Cardiac muscle cell (in vitro differentiated cells and primary cell): Measurements from ENCODE around the gene MBD5. TPM values are rescaled to one million over a fixed set of nuclear protein-coding genes. Genes with fewer than 3 reads are reported as not detected.

ENCODE experiments used
- DNase-seq, 2 donors: peaks; one replicate each; pipeline versions ENCODE4 v3.0.0 to v3.0.0-alpha.2; 2010 to 2017; ENCODE audit warnings: low read depth in 1 of 2, low spot score in 1 of 2
- H3K27ac ChIP-seq: fragments of 200-600 bp; sonication (generic); 2 replicates; pipeline ENCODE4 v1.5.1; 2016
- H3K27me3 ChIP-seq: fragments of 200-600 bp; sonication (generic); 2 replicates; pipeline ENCODE4 v1.6.0; 2016; ENCODE audit warnings: control low read depth
- H3K36me3 ChIP-seq: fragments of 200-600 bp; sonication (generic); 2 replicates; pipeline ENCODE4 v1.5.1; 2016; ENCODE audit warnings: control low read depth
- H3K4me1 ChIP-seq: fragments of 200-600 bp; sonication (generic); 2 replicates; pipeline ENCODE4 v1.8.1; 2017; ENCODE audit warnings: low read depth, mild to moderate bottlenecking, mixed run types
- H3K4me3 ChIP-seq: fragments of 200-600 bp; sonication (generic); 2 replicates; pipeline ENCODE4 v1.5.1; 2016; ENCODE audit warnings: mild to moderate bottlenecking
- H3K9me3 ChIP-seq: fragments of 200-600 bp; sonication (generic); 2 replicates; pipeline ENCODE4 v1.5.1; 2017; ENCODE audit warnings: low read depth, mild to moderate bottlenecking, control low read depth
- polyA plus RNA-seq: library from polyadenylated mRNA; unstranded; fragments of >200 nt; fragmentation: Nextera tagmentation; extraction: Ambion mirVana; gene quantifications from 2 replicates; pipeline ENCODE4 v1.2.1, GENCODE V29; 2016
- total RNA-seq: library from RNA; depleted of rRNA; stranded (reverse); fragments of >200 nt; gene quantifications from 2 replicates; pipeline ENCODE4 v1.2.3, GENCODE V29; 2016
- TF ChIP-seq, protein P1 (sequence below): IDR thresholded peaks from 2 replicates; pipeline ENCODE4 v1.5.1; 2012; ENCODE audit warnings: low read depth, mild to moderate bottlenecking, low read length

MBD5 gene
- total and polyA plus RNA-seq, 2 experiments from 2014 or later = 44.5 to 45.6 TPM

DNA sequence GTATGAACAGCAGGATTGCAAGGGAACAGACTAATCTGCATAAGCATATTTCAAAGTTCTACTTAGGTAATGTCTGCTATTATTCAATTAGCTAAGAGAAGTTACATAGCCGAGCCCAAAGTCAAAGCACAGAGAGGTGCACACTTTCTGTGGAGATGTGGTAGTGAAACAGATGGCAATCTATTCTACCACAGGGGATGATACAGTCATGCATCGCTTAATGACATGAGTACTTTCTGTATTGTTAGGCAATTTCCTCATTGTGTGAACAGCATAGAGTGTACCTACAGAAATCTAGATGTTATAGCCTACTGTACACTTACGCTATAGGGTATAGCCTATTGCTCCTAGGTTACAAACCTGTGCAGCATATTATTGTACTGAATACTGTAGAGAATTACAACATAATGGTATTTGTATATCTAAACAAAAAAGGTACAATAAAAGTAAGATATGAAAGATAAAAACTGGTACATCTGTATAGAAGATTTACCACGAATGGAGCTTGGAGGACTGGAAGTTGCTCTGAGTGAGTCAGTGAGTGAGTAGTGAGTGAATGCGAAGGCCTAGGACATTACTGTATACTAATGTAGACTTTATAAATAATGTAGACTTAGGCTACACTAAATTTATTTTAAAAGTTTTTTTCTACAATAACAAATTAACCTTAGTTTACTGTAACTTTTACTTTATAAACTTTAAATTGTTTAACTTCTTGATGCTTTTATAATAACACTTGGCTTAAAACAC lies 197.6 kb downstream of the MBD5 start:
- H3K4me1 ChIP-seq = no peaks in the 10 kb centered on the region
- no peak overlapping the region for H3K27ac ChIP-seq
- no peaks in the 10 kb centered on the region for H3K36me3 ChIP-seq
- H3K9me3 ChIP-seq = no peaks in the 10 kb centered on the region
- no peaks in the 10 kb centered on the region for H3K27me3 ChIP-seq
- no peak overlapping the region for H3K4me3 ChIP-seq
- TF ChIP-seq, protein P1, sequence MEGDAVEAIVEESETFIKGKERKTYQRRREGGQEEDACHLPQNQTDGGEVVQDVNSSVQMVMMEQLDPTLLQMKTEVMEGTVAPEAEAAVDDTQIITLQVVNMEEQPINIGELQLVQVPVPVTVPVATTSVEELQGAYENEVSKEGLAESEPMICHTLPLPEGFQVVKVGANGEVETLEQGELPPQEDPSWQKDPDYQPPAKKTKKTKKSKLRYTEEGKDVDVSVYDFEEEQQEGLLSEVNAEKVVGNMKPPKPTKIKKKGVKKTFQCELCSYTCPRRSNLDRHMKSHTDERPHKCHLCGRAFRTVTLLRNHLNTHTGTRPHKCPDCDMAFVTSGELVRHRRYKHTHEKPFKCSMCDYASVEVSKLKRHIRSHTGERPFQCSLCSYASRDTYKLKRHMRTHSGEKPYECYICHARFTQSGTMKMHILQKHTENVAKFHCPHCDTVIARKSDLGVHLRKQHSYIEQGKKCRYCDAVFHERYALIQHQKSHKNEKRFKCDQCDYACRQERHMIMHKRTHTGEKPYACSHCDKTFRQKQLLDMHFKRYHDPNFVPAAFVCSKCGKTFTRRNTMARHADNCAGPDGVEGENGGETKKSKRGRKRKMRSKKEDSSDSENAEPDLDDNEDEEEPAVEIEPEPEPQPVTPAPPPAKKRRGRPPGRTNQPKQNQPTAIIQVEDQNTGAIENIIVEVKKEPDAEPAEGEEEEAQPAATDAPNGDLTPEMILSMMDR = no peak
- DNase-seq = no peak

DNA sequence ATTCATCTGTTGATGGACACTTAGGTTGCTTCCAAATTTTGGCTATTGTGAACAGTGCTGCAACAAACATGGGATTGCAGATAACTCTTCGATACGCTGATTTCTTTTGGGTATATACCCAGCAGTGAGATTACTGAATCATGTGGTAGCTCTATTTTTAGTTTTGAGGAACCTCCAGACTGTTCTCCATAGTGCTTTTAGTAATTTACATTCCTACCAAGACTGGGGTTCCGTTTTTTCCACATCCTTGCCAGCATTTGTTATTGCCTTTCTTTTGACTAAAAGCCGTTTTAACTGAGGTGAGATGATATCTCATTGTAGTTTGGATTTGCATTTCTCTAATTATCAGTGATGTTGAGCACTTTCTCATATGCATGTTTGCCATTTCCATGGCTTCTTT lies 200.3 kb downstream of the MBD5 start:
- no peak for DNase-seq
- Histone ChIP-seq H3K27me3 (no peaks in the 10 kb centered on the region), H3K27ac (no peak overlapping the region), H3K9me3 (no peaks in the 10 kb centered on the region), H3K36me3 (no peaks in the 10 kb centered on the region), H3K4me3 (no peak overlapping the region), H3K4me1 (no peaks in the 10 kb centered on the region)
- TF ChIP-seq, protein P1 = no peak

DNA sequence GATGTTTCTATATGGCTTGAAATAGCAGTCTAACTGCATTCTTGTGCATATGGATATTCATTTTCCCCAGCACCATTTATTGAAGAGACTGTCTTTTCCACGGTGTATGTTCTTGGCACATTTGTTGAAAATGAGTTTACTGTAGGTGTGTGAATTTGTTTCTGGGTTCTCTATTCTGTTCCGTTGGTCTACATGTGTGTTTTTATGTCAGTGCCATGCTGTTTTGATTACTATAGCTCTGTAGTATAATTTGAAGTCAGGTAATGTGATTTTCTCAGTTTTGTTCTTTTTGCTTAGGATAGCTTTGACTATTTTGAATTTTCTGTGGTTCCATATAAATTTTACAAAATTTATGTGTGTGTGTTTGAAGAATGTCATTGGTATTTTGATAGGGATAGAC lies 201.0 kb downstream of the MBD5 start:
- no peaks in the 10 kb centered on the region for H3K27me3 ChIP-seq
- no peaks in the 10 kb centered on the region for H3K4me1 ChIP-seq
- TF ChIP-seq, protein P1 = no peak
- no peak overlapping the region for H3K27ac ChIP-seq
- H3K36me3 ChIP-seq = no peaks in the 10 kb centered on the region
- H3K4me3 ChIP-seq = no peak overlapping the region
- DNase-seq = no peak
- no peaks in the 10 kb centered on the region for H3K9me3 ChIP-seq

DNA sequence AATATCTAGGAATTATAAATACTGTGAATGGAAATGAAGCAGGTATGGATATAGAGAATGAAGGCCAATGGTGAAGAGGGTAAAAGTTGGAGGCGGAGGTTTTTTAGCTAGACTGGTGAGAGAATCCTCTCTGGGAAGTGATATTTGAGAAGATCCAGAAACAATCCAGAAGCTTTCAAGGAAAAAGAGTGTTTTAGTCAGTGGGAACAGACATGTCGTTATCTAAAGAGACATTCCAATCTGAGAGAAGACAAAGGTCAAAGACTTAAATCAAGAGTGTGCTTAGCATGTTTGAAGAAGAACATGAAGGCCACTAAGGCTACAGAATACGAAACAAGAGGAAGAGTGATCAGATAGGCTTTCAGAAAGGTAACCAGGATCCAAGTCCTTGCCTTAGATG lies 211.0 kb downstream of the MBD5 start:
- no peak for DNase-seq
- H3K9me3 ChIP-seq = no peaks in the 10 kb centered on the region
- no peak overlapping the region for H3K27ac ChIP-seq
- H3K4me1 ChIP-seq = no peaks in the 10 kb centered on the region
- TF ChIP-seq, protein P1 = no peak
- H3K36me3 ChIP-seq = peaks cover 8% of the 10 kb centered on the region
- no peaks in the 10 kb centered on the region for H3K27me3 ChIP-seq
- no peak overlapping the region for H3K4me3 ChIP-seq

DNA sequence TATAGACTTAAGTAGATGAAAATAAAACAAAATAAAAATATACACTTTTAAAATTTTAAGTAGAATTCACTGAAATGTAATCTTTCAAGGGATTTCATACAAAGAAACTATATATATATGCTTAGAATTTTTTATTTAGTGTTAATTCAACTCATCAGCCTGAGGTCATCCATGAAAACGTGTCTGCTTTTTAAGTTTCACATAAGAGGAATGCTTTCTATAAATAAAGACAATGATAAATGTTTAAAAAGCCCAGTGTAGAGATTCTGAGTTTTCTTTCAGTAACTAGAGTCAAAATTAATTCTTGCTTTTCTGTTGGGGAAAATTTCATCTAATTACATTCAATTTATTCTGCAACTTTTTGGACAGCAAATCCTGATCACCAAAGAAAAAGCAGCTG lies 213.3 kb downstream of the MBD5 start:
- TF ChIP-seq, protein P1 = no peak
- no peaks in the 10 kb centered on the region for H3K9me3 ChIP-seq
- H3K4me1 ChIP-seq = no peaks in the 10 kb centered on the region
- no peak overlapping the region for H3K27ac ChIP-seq
- H3K4me3 ChIP-seq = no peak overlapping the region
- no peak for DNase-seq
- H3K27me3 ChIP-seq = no peaks in the 10 kb centered on the region
- peaks cover 8% of the 10 kb centered on the region for H3K36me3 ChIP-seq
